ENCODE data around the gene LDLR. TPM values are rescaled to one million over a fixed set of nuclear protein-coding genes. Genes with fewer than 3 reads are reported as not detected.

The LDLR gene
- total RNA-seq = 71.0 and 91.4 TPM in 2 replicates

GRCh38 chr19:11089254-11090013 is at the start of gene LDLR:
LDLR (plus strand) TSS chr19:11089463; CDS start chr19:11089549, 86 bp downstream.

GRCh38 chr19:11155373-11156120 is 66.3 kb downstream of the LDLR start, which contains the start of gene SPC24:
SPC24 (minus strand) TSS chr19:11155782; CDS start chr19:11155776, 6 bp downstream.

Other genes starting within 250 kb of the LDLR start
- gene C19orf38, start 241.0 kb upstream of the LDLR start, total RNA-seq = 0.58 and 2.3 TPM in 2 replicates
- 13.0 and 28.0 TPM in 2 replicates for gene CARM1, start 217.9 kb upstream of the LDLR start, total RNA-seq
- 145 and 146 TPM in 2 replicates for gene YIPF2, start 160.8 kb upstream of the LDLR start, total RNA-seq
- 29.3 and 41.4 TPM in 2 replicates for gene TIMM29, start 160.7 kb upstream of the LDLR start, total RNA-seq
- 36.4 and 75.9 TPM in 2 replicates for gene SMARCA4, start 128.4 kb upstream of the LDLR start, total RNA-seq
- gene SPC24, start 66.3 kb downstream of the LDLR start, total RNA-seq = 9.6 and 104 TPM in 2 replicates
- gene KANK2, start 108.1 kb downstream of the LDLR start, total RNA-seq = 171 and 274 TPM in 2 replicates
- gene ANGPTL8, start 150.2 kb downstream of the LDLR start, total RNA-seq = not detected in 2 replicates
- gene DOCK6, start 173.1 kb downstream of the LDLR start, total RNA-seq = 16.3 and 20.0 TPM in 2 replicates
- gene TSPAN16, start 206.7 kb downstream of the LDLR start, total RNA-seq = not detected in 2 replicates

All from regular cardiac myocyte (primary cell).